Activated gamma-delta T cell treated with anti-CD3 and anti-CD28 coated beads, Interleukin-2, amount 50 U/mL, for 16 hours (primary cell): ENCODE data around the gene STK24.
"Not testable (repeated sequence)": the region's sequence is repeated elsewhere in the genome, so short reads cannot be mapped to it uniquely, and the experiment has no call there.

ENCODE experiments used
- DNase-seq: peaks from one replicate; pipeline ENCODE4 v3.0.0-alpha.2; 2020; ENCODE audit warnings: low read depth

Gene STK24

GRCh38 chr13:98576963-98577835 is at the start of gene STK24:
STK24 (minus strand) TSS chr13:98577107; CDS start chr13:98576786, 321 bp downstream.
- peak; percentile 41 for DNase-seq

GRCh38 chr13:98626298-98626935 is 49.5 kb upstream of the STK24 start:
- DNase-seq = no peak

GRCh38 chr13:98624589-98624988 is 47.7 kb upstream of the STK24 start:
- not testable (repeated sequence) for DNase-seq

- no peak for DNase-seq
These were observed 46.0 kb upstream of the STK24 start for GRCh38 chr13:98622931-98623331.

DNA sequence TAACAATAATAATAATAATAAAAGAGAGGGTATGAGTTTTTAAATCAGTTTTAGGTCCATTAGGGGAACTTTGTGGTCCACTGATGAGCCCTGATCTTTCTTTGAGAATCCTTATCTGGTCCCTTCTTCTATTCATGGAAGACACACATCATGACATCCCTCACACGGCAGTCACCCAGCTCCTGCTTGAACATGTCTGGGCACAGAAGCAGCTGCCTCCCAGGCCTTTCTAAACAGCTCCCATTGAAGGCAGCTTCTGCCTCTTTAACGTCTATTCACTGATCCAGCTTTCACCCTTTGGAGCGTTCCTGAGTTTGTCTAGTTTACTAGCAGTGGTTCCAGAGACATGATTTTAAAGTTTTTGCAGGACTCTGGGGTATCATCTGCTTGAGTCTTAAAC is 42.6 kb upstream of the STK24 start:
- no peak for DNase-seq

- DNase-seq = not testable (repeated sequence)
These were observed 38.7 kb upstream of the STK24 start for GRCh38 chr13:98615595-98615994.

- DNase-seq = no peak
These were observed 36.7 kb upstream of the STK24 start for GRCh38 chr13:98613591-98613990.

DNA sequence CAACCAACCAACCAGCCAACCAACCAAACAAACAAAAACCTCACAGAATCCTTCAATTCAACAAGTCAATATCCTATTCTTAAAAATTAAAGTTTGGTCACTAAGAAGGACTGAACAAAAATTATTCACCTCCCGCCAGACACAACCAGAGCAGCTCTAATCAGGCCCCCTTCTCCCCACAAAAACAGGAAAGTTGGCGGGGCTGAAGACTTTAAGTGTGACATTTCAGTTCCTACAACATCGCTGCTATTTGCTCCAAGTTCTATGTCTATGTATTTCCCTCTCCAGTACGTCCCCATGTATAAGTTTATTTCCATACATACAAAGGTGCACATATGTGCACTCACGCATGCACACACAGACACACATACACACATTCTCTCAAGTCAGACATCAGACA is 32.8 kb upstream of the STK24 start:
- DNase-seq = no peak

GRCh38 chr13:98606296-98606695 is 29.4 kb upstream of the STK24 start:
- DNase-seq = no peak

DNA sequence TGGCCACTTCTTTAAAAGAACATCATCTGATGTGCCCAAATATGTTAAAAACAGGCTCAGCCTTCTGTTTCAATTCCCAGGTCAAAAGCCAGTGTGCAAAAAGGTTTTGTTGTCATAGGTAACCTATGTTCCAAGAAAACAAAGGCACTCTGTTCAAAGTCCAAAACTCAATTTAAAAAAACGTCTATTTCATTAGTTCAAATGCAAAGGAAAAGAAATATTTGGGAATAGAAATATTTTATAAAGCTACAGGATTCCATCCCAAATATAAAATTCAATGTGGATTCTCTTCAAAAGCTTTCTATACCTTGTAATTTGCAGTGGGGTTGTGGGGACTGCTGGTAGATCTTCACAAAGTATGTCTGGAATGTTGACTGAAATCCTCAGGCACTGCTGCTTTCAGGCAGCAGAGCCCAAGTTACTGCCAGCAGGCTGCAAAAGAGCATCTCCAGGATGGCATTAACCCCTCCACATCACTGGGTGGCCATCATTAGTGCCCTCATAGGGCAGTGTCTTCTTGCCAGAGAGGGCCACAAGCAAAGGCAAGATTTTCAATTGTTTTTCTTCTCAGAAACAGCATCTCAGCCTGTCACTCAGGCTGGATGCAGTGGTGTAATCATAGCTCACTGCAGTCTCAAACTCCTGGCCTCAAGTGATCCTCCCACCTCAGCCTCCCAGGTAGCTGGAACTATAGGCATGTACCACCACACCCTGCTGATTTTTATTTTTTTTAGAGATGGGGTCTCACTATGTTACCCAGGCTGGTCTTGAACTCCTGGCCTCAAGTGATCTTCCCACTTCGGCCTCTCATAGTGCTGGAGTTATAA is 22.8 kb upstream of the STK24 start:
- no peak for DNase-seq

DNA sequence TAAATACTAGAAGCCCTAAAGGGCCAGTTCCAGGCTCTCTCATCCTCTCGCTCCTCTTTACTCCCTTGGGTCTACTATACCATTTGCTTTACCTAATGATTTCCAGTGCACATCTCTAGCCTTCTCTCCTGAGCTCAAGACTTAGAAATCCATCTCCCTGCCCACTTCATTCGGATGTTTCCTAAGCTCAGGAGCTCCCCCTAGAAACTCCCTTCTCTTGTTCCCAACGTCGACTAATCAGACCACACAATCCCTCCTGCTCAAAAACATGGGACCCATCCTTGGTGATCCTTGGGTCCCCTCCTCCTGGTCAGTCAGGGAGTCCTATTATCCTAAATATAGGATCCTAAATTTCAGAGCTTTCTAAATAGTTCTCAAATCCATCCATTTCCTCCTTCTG is 21.1 kb upstream of the STK24 start:
- no peak for DNase-seq

DNA sequence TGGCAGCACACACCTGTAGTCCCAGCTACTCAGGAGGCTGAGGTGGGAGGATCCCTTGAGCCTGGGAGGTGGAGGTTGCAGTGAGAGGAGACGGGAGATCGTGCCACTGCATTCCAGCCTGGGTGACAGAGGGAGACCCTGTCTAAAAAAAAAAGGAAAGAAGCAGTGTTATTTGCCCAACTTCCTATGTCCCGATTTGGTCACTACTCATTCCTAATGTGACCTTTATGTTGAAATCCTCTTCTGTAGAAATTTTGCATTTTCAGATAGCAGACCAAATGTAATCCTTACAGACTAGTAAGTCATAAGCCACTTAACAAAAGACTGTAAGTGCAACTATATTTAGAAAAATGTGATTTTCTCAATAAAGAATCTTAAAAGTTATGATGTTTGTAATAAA is 18.2 kb upstream of the STK24 start:
- no peak for DNase-seq

GRCh38 chr13:98592362-98592732 is 15.4 kb upstream of the STK24 start:
- DNase-seq = no peak

- no peak for DNase-seq
These were observed 14.9 kb upstream of the STK24 start for GRCh38 chr13:98591721-98592361.

DNA sequence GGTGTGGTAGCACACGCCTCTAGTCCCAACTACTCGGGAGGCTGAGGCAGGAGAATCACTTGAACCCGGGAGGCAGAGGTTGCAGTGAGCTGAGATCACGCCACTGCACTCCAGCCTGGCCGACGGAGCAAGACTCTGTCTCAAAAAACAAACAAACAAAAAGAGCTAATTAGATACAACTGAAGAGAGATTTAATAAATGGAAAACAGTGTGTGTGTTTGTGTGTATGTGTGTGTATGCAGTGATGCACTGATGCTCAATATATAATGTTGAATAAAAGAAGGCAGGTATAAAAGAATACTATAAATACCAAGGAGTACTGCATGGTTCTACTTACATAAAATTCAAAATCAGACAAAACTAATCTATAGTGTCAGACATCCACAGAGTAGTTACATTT is 13.6 kb upstream of the STK24 start:
- DNase-seq = not testable (repeated sequence)

- not testable (repeated sequence) for DNase-seq
These were observed 12.6 kb upstream of the STK24 start for GRCh38 chr13:98589516-98589915.

DNA sequence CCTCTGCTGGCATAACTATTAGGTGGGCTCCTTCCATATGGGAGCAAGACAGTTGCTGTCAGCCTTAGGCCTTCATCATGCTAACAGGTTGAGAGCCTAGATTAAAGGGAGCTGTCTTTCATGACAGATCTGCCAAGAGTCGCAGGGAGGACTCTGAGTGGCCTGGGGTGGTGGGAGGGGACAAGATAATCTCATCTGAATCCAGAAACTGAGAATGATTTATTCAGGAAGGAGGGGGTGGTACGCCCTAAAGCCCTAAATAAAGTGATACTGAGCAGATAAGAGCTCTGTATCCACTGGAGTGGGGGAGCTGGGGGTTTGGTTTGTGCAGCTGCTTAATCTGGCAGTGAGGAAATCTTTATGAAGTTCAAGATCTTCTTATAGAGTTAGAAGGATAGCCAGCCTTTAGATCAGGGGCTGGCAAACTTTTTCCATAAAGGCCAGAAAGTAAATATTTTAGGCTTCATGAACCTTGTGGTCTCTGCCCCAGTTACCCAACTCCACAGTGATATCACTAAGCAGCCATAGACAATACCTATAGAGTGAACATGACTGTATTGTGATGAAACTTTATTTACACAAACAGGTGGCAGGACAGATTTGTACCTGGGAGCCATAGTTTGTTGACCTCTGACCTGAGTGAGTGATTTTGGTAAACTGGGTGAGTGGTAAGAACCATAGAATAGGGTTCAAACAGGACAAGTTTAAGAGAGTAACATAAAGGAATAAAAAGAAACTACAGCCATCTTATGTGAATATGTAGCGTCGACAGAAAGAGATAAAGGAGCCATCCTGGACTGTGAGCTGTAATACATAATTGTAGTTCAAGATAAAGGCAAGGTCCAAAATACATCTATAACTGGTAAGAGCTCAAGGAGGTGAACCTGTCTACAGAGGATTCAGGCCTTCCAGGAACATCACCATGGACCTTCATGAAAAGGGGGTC is 9.8 kb upstream of the STK24 start:
- DNase-seq = no peak

DNA sequence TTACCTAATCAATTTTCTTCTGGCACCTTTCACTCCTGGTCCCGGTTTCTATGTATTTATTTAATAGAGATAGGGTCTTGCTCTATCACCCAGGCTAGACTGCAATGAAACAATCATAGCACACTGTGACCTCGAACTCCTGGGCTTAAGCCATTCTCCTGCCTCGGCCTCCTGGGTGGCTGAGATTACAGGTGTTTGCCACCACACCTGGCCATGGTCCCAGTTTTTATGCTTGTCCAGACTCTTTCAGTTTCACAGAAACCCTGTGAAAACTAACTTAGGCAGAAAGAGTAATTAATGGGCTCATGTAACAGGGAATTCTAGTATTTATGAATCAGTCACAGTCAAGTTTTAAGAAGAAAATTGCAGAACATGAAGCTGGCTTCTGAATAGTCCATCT is 9.0 kb upstream of the STK24 start:
- DNase-seq = no peak

DNA sequence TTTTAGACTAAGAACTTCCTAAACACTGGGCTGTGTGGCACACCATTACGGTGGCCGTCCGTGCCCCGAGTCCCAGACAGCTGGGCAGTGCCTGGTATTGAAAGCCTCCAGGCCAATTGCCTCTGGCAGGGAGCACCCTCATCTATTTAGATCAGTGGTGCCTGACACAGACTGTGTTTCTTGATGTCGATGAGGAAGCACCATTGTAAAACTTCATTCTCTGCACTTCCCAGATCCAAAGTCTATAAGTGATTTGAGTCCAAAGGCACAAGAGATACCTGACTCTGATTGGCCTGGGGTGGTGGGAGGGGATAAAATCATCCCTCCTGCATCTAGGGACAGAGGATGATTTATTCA is 8.5 kb upstream of the STK24 start:
- no peak for DNase-seq

DNA sequence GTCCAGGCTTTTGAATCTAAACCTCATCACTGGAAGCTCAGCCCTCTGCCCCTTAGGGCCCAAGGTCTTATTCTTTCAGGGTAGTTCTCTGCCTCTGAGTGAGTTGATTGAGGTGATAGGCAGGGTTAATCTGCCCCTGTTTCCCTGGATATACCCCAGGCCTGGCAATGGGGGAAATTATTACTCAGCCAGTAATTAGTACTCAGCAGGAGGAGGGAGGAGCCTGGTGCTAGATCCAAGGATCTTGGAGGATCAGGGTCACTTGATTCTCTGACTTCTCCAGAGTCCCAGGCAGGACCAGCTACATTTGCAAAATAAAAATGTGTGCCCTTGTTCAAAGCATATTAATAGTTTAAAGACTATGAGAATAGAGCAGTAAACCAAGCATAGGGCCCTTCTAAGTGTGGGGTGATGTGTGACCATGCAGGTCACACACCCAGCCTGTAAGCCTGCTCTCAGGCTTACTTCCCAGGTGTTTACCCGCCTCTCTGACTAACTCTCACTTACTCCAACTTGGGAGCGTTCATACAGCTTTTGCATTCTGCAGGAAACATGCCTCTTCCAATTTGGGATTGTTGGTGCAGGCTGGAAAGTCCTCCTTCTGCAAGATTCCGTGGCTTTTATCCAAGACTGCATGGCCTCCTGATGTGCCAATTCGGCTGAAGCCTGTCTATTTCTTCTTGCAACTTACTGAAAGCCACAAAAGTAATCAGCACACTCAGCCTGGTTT is 7.9 kb upstream of the STK24 start:
- no peak for DNase-seq
